Kidney capillary endothelial cell (primary cell): ENCODE data around the gene TMEM255B.

Experiments
- DNase-seq: peaks from one replicate; pipeline ENCODE4 v3.0.0-alpha.2; 2018; ENCODE audit warnings: low spot score

Gene TMEM255B

GRCh38 chr13:113804017-113804702 is 45.1 kb downstream of the TMEM255B start:
- no peak for DNase-seq

GRCh38 chr13:113804703-113805430 is 45.8 kb downstream of the TMEM255B start:
- DNase-seq: no peak

GRCh38 chr13:113805431-113806103 is 46.5 kb downstream of the TMEM255B start:
- DNase-seq: no peak

- no peak for DNase-seq
Measured at GRCh38 chr13:113806104-113806471, 47.1 kb downstream of the TMEM255B start.

- DNase-seq: no peak
Measured at GRCh38 chr13:113806526-113806925, 47.5 kb downstream of the TMEM255B start.

GRCh38 chr13:113808058-113808834 is 49.2 kb downstream of the TMEM255B start:
- no peak for DNase-seq

- no peak for DNase-seq
Measured at GRCh38 chr13:113809934-113810333, 50.9 kb downstream of the TMEM255B start.

- DNase-seq: no peak
Measured at GRCh38 chr13:113810640-113811039, 51.6 kb downstream of the TMEM255B start.

- DNase-seq: no peak
Measured at GRCh38 chr13:113811081-113811928, 52.3 kb downstream of the TMEM255B start.

GRCh38 chr13:113812178-113813040 is 53.4 kb downstream of the TMEM255B start:
- no peak for DNase-seq

- DNase-seq: no peak
Measured at GRCh38 chr13:113813070-113813748, 54.2 kb downstream of the TMEM255B start.

- no peak for DNase-seq
Measured at GRCh38 chr13:113813749-113814434, 54.9 kb downstream of the TMEM255B start.

GRCh38 chr13:113814435-113814821 is 55.4 kb downstream of the TMEM255B start:
- DNase-seq: no peak

GRCh38 chr13:113815151-113816058 is 56.4 kb downstream of the TMEM255B start:
- no peak for DNase-seq

- DNase-seq: peak; percentile 29
Measured at GRCh38 chr13:113816254-113816929, 57.4 kb downstream of the TMEM255B start.

- DNase-seq: peak; percentile 90
Measured at GRCh38 chr13:113816946-113817859, 58.2 kb downstream of the TMEM255B start.
